G401 (cell line): ENCODE measurements around the gene RLN3. TPM values are rescaled to one million over a fixed set of nuclear protein-coding genes. Genes with fewer than 3 reads are reported as not detected.
A peak's percentile ranks its signal among the peaks of the same experiment; 100 is the strongest.

Experiments
- DNase-seq: peaks from one replicate; pipeline ENCODE4 v3.0.0-alpha.2; 2015; ENCODE audit warnings: low spot score
- in situ Hi-C: cut with HindIII; loops from 2 replicates; pipeline ENCODE4 v1.10.0; 2016; ENCODE audit warnings: low sequenced_read_pairs, mixed read lengths
- total RNA-seq: library from RNA; depleted of rRNA; stranded (reverse); fragments of >200 nt; shearing (Covaris generic); gene quantifications from 2 replicates; pipeline ENCODE4 v1.2.3, GENCODE V29; 2014; rRNA removed

The RLN3 gene
- total RNA-seq, 1 experiment from 2014 or later: not detected

GRCh38 chr19:14070268-14071050 lies 42.5 kb downstream of the RLN3 start:
- no peak for DNase-seq
- in situ Hi-C loops: no loop called here

- DNase-seq: peak; percentile 53
- in situ Hi-C loops: no loop called here
Observed at GRCh38 chr19:14072535-14073260, 44.8 kb downstream of the RLN3 start, which contains the start of gene MISP3. Gene MISP3 (plus strand): TSS chr19:14072786. CDS start chr19:14073310, 524 bp downstream.

GRCh38 chr19:14073261-14073924 lies 45.4 kb downstream of the RLN3 start:
- in situ Hi-C loops: no loop called here
- peak; percentile 63 for DNase-seq

DNA sequence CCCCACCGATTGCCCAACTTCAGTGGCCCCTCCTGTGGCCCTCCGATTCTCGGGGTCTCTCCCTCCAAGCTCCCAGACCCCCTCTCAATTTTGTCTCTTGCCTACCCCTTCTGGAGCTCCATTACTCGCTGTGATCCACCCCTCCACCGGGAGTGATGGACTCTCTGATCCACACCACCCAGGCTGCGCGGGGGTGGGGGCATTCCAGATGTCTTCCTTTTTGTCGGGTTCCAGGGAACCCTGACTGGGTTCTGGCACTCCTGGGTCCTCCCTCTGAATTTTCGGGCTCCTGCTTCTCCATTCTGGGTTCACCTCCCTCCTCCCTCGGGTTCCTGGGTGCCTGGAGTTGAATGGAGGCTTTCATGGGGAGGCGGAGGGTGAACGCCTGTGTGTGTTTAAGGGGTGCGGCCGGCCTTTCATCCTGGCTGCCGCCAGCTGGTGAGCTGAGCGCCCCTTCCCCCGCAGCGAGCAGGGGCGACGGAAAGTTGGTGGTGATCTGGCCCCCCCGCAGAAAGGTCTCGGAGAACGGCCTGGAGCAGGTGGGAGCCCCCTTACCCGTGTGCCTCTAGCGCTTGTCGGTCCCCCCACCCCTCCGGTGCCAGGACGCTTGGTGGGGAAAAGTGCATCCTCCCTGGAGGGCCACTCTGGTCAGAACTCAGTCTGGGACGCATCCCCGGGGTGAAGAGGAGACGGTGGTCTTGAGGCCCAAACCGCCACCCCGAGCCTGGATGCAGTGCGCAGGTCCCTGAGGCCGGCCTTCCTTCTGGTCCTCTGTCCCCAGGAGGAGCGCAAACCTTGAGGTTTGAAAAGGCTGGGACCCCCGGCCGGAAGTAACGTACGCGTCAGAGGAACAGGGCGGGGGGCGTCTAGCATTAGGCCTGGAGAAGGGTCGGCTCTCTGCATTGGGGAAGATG lies 46.2 kb downstream of the RLN3 start:
- DNase-seq: peak; percentile 45
- in situ Hi-C loops: no loop called here

DNA sequence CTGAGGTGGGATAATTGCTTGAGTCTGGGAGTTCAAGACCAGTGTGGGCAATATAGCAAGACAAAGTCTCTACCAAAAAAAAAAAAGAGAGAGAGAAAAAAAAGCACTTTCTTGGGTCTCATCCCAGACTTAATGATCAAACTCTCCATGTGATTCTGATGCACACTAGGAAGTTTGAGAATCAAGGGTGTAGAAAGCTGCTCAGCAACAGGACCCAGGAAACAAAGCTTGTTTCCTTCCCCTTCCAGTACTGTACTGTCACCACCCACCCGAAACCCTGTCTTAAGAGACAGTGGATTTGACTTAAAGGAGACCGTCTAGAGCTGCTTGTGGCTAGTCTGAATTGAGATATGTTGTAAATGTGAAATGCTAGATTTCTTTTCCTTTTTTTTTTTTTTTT lies 50.5 kb downstream of the RLN3 start:
- in situ Hi-C loops: loop anchor here (25.0 kb wide), 2 partner anchors 166 to 716 kb away; partner anchors contain the start of genes BRME1 and CC2D1A
- no peak for DNase-seq

Other genes with a start within 250 kb of the RLN3 start
- gene ZSWIM4, start 232.7 kb upstream of the RLN3 start, total RNA-seq: 5.2 and 8.1 TPM in 2 replicates
- 3.0 and 6.3 TPM in 2 replicates for gene NANOS3, start 151.0 kb upstream of the RLN3 start, total RNA-seq
- 2.9 and 6.6 TPM in 2 replicates for gene BRME1, start 122.0 kb upstream of the RLN3 start, total RNA-seq
- gene CC2D1A, start 121.9 kb upstream of the RLN3 start, total RNA-seq: 11.9 and 17.5 TPM in 2 replicates
- 0.92 TPM in 1 of 2 replicates, not detected in the other for gene PODNL1, start 89.7 kb upstream of the RLN3 start, total RNA-seq
- 33.2 and 38.2 TPM in 2 replicates for gene DCAF15, start 75.6 kb upstream of the RLN3 start, total RNA-seq
- 1.8 and 6.0 TPM in 2 replicates for gene RFX1, start 21.8 kb upstream of the RLN3 start, total RNA-seq
- gene IL27RA, start 3.6 kb downstream of the RLN3 start, total RNA-seq: 28.1 and 32.5 TPM in 2 replicates
- 14.8 and 23.1 TPM in 2 replicates for gene PALM3, start 33.9 kb downstream of the RLN3 start, total RNA-seq
- 2.8 and 4.6 TPM in 2 replicates for gene MISP3, start 44.6 kb downstream of the RLN3 start, total RNA-seq
- not detected in 2 replicates for gene C19orf67, start 57.6 kb downstream of the RLN3 start, total RNA-seq
- gene SAMD1, start 62.6 kb downstream of the RLN3 start, total RNA-seq: 162 and 188 TPM in 2 replicates
- 31.8 and 37.7 TPM in 2 replicates for gene PRKACA, start 89.6 kb downstream of the RLN3 start, total RNA-seq
- 108 and 120 TPM in 2 replicates for gene ASF1B, start 108.4 kb downstream of the RLN3 start, total RNA-seq
- 18.5 and 20.5 TPM in 2 replicates for gene ADGRL1, start 178.0 kb downstream of the RLN3 start, total RNA-seq